ENCODE data around the gene C13orf46.
"Not testable (repeated sequence)": the region's sequence is repeated elsewhere in the genome, so short reads cannot be mapped to it uniquely, and the experiment has no call there.

The C13orf46 gene

DNA sequence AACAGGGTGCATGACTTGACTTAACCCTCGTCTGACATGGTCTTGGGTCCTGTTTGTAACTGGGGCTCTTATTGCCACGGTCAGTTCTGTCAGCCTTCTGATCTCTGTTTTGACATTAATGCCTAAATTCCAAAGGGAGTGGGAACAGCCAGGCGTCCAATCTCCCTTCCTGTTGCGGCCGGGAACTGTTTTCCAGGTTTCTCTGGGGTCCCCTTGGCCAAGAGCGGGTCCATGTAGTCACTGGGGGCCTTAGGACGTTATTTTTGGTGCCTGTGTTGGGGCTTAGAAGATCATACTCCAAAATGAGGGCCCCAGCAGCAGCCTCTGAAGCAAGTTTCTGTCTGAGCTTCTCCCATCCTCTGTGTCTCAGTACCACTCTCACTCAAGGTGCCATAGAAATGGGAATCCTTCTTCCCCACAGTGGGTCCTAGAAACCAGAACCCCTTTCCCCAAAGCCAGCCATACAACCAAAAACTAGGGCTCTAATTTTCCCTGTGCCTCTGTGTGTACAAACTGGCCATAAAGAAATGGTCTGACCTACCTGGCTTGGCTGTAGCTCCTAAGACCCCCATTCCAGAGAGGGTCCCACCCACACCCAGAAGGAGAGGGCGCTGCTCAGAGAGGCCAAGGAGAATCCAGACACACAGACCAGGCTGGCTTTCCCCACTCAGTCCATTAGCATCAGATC, 50.4 kb downstream of the C13orf46 start:
- no peak for DNase-seq (ENCODE audit: low read depth)

DNA sequence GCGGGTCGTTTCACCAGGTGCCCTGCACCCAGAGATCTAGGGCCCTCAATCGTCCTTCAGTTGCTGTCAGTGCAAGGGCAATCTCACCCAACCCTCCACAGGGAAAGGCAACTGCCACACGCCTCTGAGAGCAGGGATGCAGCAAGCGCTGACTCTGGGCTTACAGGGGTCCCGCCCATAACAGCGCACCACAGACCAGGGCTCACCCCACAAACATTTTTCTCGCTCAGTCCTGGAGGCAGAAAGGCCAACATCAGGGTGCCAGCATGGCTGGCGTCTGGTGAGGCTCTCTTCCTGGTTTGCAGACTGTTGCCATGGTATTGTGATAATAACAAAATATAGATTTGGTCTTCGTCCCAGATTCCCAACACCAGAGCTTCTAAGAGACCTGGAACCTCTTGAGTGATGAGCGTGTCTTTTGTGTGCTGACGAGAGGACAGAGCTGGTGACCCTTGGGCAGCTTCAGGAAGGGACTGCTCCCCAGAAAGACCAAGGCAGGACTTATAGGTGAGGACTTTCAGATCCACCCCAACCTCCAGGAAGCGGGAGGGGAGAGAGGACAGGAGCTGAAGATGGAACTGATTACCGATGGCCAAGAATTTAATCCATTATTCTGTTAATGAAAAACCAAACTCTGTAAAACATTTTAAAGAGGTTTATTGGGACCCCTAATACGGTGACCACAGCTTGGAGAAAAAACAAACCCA, 51.3 kb downstream of the C13orf46 start:
- DNase-seq (ENCODE audit: low read depth), result no peak

DNA sequence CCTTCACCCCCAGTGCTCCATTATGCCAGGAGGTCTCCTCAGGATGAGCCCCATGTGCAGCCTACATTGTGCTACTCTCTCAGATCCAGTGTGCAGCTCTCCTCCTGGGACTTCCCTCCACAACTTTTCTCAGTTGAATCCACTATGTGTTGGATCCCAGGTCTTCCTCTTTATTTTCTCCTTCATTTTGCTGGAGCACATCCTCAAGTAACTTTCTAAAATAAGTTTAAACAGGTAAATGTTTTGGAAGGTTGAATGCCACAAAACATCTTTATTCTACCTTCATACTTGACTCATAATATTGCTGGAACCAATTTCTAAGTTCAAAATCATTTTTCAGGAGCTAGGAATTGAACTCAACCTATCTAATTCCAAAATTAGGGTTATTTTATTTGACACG, 52.1 kb downstream of the C13orf46 start:
- no peak for DNase-seq (ENCODE audit: low read depth)

DNA sequence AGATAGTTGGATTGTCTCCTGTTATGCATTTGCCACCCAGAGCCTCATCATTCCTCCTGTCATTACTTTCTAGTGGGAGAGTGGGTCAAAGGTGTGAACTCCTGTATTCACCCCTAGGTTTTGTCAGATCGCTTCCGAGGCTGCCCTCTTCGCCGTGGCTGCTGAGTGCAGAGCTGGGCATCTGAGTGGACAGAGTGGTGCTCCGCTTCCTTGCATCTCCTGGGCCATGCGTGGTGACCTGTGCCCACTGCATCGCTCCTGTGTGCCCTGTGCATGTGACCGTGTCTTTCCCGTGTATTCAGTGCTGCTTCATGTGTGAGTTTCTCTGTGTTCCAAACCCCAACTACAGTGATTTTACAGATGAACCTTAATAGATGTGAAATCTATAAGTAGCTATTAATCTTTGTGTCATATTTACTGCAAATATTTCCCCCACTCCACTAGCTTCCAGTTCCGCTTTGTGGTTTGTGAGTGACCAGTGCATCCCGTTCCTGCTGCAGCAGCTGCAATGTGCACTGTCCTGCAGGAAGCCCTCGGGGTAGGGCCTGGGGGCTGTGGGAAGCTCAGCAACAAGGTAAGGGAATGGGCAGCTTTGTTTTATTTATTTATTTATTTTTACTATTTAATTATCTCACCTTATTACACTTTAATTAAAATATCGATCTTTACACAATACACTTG, 53.1 kb downstream of the C13orf46 start:
- no peak for DNase-seq (ENCODE audit: low read depth)

DNA sequence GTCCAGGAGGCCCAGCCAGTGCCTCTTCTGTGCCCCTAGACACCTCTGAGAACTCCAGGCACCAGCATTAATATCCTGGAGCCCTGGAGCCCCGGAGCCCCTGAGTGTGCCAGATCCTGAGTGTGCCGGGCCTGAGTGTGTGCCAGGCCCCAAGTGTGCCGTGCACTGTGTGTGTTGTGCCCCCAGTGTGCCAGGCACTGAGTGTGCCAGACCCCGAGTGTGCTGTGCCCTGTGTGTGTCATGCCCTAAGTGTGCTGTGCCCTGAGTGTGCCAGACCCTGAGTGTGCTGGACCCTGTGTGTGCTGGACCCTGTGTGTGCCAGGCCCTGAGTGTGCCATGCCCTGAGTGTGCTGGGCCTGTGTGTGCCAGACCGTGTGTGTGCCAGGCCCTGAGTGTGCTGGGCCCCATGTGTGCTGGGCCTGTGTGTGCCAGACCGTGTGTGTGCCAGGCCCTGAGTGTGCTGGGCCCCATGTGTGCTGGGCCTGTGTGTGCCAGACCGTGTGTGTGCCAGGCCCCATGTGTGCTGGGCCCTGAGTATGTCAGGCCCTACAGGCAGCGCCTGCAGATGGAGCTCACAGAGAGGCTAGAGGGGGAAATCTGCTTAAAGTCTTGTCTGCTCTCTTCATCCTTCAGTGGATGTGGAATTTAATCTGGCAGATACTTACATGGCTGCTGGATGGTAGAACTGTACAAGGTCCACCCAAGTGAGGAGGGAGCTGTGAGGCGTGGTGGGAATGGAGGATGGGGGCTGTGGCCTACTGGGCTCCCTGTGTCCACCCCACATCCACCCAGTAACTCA, 53.9 kb downstream of the C13orf46 start:
- DNase-seq (ENCODE audit: low read depth), result no peak

DNA sequence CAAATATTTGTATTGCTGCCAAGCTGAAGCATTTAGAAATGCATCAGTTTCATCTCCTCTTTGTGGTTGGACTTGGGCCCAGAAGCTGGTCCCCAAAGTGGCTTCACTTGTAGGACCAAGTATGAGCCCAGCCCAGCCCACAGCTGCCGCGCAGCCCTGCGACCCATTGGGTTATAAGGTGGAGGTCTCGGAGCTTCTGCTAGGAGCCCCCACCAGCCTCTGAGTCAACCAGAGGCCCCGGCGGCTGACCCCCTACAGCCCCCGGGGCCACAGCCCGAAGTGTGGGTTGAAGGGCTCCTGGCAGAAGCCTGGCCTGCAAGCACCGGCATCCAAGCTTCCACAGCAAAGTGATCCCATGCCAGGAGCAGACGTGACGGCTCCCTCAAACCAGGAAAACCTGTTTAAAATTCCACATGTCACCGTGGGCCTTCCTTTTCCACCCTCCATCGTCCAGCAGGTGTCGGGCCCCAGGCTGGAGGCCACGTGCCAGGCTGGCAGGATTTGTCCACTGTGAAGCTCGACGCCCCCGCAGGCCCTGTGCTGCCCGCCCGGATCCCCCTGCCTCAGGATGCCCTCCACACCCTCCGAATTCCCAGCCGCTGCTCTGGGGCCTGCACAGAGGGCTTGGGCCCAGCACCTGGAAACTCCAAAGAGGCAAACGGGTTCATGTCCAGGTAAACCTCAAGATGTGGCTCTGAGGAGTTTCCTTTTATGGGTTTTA, 54.7 kb downstream of the C13orf46 start:
- DNase-seq (ENCODE audit: low read depth), result no peak

DNA sequence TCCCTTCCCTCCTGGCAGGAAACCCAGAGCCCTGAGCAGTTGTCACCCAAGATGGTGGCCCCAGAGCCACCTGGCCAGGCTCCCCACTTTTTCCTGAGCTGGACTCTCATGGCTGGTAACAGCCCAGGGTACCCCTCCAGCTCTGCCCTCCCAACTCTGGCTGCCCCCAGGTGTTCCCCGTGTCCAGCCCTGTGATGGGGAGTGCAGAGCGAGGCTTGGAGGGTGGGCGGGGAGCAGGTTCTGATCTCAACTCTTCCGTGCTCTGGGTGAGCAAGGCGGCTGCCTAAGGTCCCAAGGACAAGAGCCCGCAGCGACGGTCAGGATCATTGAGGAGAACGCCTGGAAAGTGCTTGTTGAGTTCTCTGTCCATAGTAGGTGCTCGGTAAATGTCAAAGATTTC, 55.3 kb downstream of the C13orf46 start:
- DNase-seq (ENCODE audit: low read depth), result no peak

DNA sequence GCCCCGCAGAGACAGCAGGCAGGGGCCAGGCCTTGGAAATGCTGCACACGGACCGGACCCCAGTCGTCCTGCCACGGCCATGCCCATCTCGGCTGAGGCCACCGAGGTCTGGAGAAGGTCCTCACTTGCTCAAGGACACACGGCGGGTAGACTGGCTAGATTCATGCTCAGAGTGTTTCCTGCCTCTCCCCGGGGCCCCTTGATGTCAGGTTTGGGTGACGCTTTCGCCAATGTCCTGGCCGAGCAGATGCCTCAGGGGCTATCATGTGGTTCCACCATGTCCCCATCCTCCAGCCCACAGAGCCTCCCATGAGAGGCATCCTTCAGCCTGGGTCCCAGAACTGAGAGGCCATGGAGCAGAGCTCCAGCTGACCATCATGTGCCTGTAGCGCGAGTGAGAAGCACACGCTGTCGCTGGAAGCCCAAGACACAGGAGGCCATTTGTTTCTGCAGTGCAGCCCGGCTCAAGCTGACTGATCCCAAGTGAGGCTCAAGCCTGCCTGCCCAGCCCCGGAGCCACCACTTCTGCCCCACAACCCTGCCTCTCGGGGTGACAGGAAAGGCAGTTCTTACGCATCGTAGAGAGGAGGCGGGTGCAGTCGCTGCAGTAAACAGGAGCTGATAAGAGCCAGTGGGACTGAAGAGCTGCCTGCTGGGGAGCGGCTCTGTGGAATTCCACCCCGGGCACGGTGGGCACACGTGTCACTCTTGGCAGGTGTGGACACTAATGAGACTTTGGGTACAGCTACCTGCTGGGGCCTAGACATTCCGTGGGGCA, 56.1 kb downstream of the C13orf46 start:
- DNase-seq (ENCODE audit: low read depth), result no peak

DNA sequence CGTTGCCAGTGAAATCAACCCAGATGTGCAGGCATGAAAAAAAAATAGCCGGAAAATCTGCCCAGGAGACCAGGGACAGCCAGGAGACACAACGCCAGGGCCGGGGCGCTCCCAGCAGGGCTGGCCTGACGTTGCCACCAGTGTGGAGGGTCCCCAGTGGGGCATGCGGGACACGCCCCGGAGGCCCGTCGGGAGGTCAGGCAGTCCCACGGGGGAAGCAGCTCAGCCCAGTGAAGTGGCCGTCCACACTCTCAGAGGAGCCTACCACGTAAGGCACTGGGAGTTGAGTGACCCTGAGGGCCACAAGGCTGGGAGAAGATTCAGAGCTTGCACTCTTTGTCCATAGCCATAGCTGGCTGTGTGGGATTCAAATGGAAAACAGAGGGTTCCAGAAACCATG, 56.8 kb downstream of the C13orf46 start:
- DNase-seq (ENCODE audit: low read depth), result no peak

DNA sequence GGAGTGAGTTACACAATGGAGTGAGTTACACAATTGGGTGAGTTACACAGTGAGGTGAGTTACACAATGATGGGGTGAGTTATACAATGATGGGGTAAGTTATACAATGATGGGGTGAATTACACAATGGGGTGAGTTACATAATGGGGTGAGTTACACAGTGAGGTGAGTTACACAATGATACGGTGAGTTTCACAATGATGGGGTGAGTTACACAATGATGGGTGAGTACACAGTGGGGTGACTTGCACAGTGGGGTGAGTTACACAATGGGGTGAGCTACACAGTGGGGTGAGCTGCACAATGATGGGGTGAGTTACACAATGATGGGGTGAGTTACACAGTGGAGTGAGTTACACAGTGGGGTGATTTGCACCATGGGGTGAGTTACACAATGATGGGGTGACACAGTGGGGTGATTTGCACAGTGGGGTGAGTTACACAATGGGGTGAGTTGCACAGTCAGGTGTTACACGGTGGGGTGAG, 57.5 kb downstream of the C13orf46 start:
- no peak for DNase-seq (ENCODE audit: low read depth)

DNA sequence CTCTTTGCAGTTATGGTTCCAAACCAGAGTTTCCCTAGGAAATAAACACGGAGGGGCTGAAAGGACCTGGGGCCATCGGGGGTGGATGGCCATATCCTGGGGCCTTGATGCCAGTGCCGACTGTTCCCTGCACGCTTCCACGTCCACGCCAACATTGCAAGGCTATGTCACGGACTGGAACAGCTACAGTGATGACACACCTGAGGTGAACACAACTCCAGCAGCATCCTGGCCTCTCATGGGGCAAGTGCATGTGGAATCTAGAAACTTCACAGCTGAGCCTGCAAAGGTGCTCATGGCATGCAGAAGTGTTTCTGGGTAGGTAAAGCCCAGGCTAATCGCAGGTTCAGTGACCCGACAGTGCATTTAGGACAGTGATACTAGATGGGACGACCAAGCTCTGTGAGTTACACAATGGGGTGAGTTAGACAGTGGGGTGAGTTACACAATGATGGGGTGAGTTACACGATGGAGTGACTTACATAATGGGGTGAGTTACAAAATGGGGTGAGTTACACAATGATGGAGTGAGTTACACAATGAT, 58.0 kb downstream of the C13orf46 start:
- no peak for DNase-seq (ENCODE audit: low read depth)

DNA sequence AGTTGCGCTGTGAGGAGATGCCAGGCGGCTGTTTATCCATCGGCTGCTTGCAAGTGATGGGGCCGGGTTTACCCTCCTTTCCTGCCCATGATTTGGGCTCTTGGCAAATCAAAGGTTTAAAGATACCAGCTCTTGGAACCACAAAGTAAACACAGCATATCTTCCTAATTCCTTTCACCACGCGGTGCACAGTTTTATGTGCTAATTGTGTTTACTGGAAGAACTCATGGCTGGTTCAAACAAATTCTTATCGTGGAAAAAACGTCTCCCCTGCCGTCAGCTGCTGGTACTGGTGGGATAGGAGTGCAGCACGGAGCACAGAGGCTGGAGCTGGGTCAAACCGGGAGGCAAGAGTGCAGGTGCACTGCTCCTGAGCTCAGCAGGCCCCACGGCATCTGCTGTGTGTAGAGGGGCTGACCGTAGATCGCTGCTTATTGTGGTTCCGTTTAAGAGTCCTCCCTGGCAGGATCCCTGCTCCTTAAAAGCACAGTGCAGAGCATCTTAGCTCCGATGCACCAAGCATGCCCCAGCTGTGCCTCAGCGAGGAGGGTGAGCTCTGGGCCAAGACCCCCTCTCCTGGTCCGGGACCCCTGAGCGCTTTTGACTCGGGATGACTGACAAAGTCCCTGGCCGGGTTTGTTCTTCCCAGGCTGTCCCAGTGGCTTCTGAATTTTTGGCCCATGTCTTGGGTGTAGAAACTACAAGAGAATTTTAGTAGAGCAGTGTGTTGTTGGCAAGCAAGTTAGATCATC, 58.7 kb downstream of the C13orf46 start:
- no peak for DNase-seq (ENCODE audit: low read depth)

DNA sequence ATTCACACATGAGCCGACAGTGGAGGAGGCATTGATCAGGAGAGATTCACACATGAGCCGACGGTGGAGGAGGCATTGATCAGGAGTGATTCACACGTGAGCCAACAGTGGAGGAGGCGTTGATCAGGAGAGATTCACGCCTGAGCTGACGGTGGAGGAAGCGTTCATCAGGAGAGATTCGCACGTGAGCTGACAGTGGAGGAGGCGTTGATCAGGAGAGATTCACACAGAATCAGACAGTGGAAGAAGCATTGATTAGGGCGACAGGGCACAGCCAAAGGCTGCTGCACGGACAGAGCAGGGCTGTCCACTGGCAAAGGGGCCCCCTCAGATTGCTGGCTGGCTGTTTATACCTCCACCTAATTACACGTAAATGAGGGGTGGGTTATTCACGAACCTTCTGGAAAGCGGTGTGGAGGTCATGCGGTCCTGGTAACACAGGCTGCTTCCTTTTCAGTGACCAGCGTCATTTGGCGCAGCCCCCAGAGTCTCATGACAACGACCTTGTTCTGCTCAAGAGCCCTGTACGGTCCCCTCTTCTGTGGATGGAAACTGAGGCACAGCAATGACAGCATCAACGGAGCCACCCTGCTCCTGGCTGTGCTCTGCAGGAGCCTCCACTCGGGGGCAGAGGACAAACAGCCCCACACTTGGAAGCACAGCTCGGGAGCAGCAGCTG, 59.4 kb downstream of the C13orf46 start:
- no peak for DNase-seq (ENCODE audit: low read depth)

DNA sequence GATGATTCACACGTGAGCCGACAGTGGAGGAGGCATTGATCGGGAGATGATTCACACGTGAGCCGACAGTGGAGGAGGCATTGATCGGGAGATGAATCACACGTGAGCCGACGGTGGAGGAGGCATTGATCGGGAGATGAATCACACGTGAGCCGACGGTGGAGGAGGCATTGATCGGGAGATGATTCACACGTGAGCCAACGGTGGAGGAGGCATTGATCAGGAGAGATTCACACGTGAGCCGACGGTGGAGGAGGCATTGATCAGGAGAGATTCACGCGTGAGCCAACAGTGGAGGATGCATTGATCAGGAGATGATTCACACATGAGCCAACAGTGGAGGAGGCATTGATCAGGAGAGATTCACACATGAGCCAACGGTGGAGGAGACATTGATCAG, 60.0 kb downstream of the C13orf46 start:
- DNase-seq (ENCODE audit: low read depth), result not testable (repeated sequence)

DNA sequence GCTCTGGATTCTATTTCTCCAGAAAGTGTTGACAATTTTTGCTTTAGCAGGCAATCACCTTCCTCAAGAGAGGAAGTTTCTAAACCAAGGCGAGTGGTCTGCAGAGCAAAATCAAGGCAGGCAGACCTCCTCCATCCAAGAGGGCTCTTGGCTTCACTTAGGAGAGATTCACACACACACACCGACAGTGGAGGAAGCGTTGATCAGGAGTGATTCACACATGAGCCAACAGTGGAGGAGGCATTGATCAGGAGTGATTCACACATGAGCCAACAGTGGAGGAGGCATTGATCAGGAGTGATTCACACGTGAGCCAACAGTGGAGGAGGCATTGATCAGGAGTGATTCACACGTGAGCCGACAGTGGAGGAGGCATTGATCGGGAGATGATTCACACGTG, 60.5 kb downstream of the C13orf46 start:
- DNase-seq (ENCODE audit: low read depth), result not testable (repeated sequence)

DNA sequence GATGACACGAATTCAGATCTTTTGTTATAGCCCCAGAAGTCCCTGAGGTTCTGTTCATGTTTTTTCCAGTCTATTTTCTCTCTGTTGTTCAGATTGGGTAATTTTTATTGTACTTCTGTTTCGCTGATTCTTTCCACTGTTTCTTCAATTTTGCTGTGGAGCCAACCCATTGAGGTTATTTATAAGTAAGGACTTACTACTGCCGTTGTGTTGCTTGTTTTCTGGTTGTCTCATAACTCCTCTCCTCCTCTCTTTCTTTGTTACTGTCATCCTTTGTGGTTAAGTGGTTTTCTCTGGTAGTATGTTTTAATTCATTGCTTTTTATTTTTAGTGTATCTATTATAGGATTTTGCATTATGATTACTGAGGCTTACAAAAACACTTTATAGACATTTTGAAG, 61.3 kb downstream of the C13orf46 start:
- DNase-seq (ENCODE audit: low read depth), result no peak

DNA sequence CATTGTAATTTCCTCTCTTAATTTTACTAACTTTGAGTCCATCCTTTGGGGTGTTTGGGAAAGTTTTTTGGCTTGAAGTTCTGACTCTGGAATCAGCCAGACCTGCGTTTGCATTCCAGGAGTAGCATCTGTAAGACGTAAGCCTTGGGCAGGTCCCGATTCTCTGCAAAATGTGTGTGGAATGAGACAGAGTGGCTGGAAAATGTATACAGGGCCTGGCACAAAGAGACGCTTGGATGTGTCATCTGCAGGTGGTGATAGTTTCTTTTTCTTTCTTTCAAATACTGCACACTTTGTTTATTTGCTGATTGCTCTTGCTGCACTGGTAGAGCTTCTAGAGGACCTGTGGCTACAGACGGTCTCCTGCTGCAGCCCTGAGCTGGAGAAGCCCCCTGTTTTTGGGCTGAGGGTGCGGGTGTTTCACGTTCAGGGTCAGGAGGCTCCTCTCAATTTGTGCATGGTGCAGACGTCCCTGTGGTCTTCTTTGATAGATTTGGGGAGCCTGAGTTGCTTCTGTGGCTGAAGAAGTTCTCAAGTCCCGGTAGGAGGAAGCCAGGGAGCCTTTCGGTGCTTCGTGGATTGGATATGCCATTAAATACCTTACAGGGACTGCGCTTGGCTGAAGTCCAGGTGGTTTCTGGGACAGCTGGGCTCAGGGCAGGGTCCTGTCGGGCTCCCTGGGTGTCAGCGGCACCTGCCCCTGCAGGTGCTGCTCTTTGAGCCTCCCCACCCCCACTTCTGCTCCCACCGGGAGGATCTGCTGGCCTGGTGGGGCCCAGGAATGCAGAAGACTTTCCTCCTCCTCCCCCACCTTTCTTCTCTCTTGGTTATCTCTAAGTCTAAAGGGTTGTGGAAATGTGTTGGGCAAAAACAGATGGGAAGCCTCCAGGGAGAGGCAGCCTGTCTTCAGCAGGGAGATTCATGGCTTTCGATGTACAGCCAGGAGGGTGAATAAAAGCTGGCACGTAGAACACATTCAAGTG, 66.0 kb downstream of the C13orf46 start:
- no peak for DNase-seq (ENCODE audit: low read depth)

DNA sequence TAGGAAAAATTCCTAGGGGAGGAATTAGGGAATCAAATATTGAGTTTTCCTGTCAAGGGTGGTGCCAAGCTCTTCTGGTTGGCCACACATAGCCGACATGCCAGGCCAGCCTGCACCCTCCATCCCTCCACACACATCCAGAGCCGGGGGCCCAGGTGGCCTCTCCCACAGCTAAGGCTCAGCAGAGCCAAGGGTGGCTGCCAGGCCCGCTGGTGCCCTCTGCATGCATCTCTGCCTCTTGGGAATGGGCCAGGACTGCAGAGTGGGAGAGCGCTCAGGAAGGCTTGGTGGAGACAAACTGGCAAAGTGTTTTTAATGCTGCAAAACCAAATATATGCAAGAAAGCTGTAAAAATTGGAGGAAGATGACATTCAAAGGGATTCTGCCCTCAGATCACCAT, 67.3 kb downstream of the C13orf46 start:
- no peak for DNase-seq (ENCODE audit: low read depth)
